Suprapubic skin (tissue), 3 donors: ENCODE measurements around the gene SEPTIN10.

Experiments
- CTCF ChIP-seq, 2 donors: fragments of 200-600 bp in 1 of 2; fragments of 450-650 bp in 1 of 2; sonication (generic) in 1 of 2; IDR thresholded peaks; one replicate each; pipeline ENCODE4 v1.5.1; 2016 to 2019; ENCODE audit warnings: antibody characterized with exemption in 2 of 2, mild to moderate bottlenecking in 1 of 2, moderate library complexity in 1 of 2
- POLR2A ChIP-seq, 2 donors: fragments of 450-650 bp; IDR thresholded peaks; one replicate each; pipeline ENCODE4 v1.6.1; 2017; ENCODE audit warnings: antibody characterized with exemption in 2 of 2, mild to moderate bottlenecking in 2 of 2, moderate library complexity in 2 of 2

GRCh38 chr2:109601783-109602182 lies 12.0 kb downstream of the SEPTIN10 start:
- TF ChIP-seq CTCF (IDR thresholded peaks at IDR 0.05) (no peak), POLR2A (IDR thresholded peaks at IDR 0.05) (no peak)
